GM18519 (cell line): ENCODE results near the gene HCK.
A peak's percentile ranks its signal among the peaks of the same experiment; 100 is the strongest.

Experiments
- ATAC-seq: cut with Tn5 transposase; IDR thresholded peaks from one replicate; pipeline ENCODE4 v1.9.1; 2021; ENCODE audit warnings: mild to moderate bottlenecking, moderate library complexity; ENCODE audit not compliant: unreplicated experiment, low FRiP score

HCK gene

GRCh38 chr20:32056708-32057483, 4.9 kb downstream of the HCK start:
- no peak for ATAC-seq

- no peak for ATAC-seq
These were observed 5.7 kb downstream of the HCK start for GRCh38 chr20:32057656-32058184.

- no peak for ATAC-seq
These were observed 7.1 kb downstream of the HCK start for GRCh38 chr20:32059189-32059588.

GRCh38 chr20:32062776-32063170, 10.7 kb downstream of the HCK start:
- no peak for ATAC-seq

- no peak for ATAC-seq
These were observed 11.7 kb downstream of the HCK start for GRCh38 chr20:32063695-32064094.

GRCh38 chr20:32064667-32065066, 12.6 kb downstream of the HCK start:
- peak; percentile 49 for ATAC-seq

GRCh38 chr20:32067234-32067821, 15.3 kb downstream of the HCK start:
- ATAC-seq, result no peak

GRCh38 chr20:32068174-32068573, 16.1 kb downstream of the HCK start:
- no peak for ATAC-seq

- ATAC-seq, result no peak
These were observed 17.7 kb downstream of the HCK start for GRCh38 chr20:32069711-32070110.

- no peak for ATAC-seq
These were observed 18.2 kb downstream of the HCK start for GRCh38 chr20:32070282-32070681.

- ATAC-seq, result no peak
These were observed 18.7 kb downstream of the HCK start for GRCh38 chr20:32070690-32071213.

- ATAC-seq, result no peak
These were observed 19.5 kb downstream of the HCK start for GRCh38 chr20:32071395-32072167.

GRCh38 chr20:32072168-32072750, 20.2 kb downstream of the HCK start:
- no peak for ATAC-seq

- no peak for ATAC-seq
These were observed 23.5 kb downstream of the HCK start for GRCh38 chr20:32075534-32075933.

- ATAC-seq, result no peak
These were observed 25.1 kb downstream of the HCK start for GRCh38 chr20:32077190-32077589.

- ATAC-seq, result no peak
These were observed 26.3 kb downstream of the HCK start for GRCh38 chr20:32078322-32078721.

GRCh38 chr20:32078791-32079190, 26.7 kb downstream of the HCK start:
- no peak for ATAC-seq

- no peak for ATAC-seq
These were observed 27.6 kb downstream of the HCK start for GRCh38 chr20:32079655-32080109.

- ATAC-seq, result no peak
These were observed 28.7 kb downstream of the HCK start for GRCh38 chr20:32080783-32081182.

- ATAC-seq, result no peak
These were observed 31.4 kb downstream of the HCK start for GRCh38 chr20:32083469-32083868.

GRCh38 chr20:32087070-32087469, 35.0 kb downstream of the HCK start:
- no peak for ATAC-seq
